ENCODE results near the gene BZW1.

GRCh38 chr2:200850512-200851256 lies 39.0 kb downstream of the BZW1 start:
- TF ChIP-seq, protein P1, sequence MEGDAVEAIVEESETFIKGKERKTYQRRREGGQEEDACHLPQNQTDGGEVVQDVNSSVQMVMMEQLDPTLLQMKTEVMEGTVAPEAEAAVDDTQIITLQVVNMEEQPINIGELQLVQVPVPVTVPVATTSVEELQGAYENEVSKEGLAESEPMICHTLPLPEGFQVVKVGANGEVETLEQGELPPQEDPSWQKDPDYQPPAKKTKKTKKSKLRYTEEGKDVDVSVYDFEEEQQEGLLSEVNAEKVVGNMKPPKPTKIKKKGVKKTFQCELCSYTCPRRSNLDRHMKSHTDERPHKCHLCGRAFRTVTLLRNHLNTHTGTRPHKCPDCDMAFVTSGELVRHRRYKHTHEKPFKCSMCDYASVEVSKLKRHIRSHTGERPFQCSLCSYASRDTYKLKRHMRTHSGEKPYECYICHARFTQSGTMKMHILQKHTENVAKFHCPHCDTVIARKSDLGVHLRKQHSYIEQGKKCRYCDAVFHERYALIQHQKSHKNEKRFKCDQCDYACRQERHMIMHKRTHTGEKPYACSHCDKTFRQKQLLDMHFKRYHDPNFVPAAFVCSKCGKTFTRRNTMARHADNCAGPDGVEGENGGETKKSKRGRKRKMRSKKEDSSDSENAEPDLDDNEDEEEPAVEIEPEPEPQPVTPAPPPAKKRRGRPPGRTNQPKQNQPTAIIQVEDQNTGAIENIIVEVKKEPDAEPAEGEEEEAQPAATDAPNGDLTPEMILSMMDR (IDR thresholded peaks at IDR 0.05 in 2 of 3, conservative IDR thresholded peaks at IDR 0.05 in 1 of 3; ENCODE audit: borderline replicate concordance in 1 of 3, insufficient read depth in 1 of 3, low read depth in 2 of 3, low read length in 2 of 3): no peak
- TF ChIP-seq, protein P2, sequence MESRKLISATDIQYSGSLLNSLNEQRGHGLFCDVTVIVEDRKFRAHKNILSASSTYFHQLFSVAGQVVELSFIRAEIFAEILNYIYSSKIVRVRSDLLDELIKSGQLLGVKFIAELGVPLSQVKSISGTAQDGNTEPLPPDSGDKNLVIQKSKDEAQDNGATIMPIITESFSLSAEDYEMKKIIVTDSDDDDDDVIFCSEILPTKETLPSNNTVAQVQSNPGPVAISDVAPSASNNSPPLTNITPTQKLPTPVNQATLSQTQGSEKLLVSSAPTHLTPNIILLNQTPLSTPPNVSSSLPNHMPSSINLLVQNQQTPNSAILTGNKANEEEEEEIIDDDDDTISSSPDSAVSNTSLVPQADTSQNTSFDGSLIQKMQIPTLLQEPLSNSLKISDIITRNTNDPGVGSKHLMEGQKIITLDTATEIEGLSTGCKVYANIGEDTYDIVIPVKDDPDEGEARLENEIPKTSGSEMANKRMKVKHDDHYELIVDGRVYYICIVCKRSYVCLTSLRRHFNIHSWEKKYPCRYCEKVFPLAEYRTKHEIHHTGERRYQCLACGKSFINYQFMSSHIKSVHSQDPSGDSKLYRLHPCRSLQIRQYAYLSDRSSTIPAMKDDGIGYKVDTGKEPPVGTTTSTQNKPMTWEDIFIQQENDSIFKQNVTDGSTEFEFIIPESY (IDR thresholded peaks at IDR 0.05; ENCODE audit: extremely low read depth, insufficient replicate concordance, low read length): no peak
- TF ChIP-seq POLR2AphosphoS5 (IDR thresholded peaks at IDR 0.05; ENCODE audit: low read depth, low read length): peak; percentile 60
- TF ChIP-seq MAX (IDR thresholded peaks at IDR 0.05): no peak
- TF ChIP-seq POLR2A (IDR thresholded peaks at IDR 0.05; ENCODE audit: borderline replicate concordance, extremely low read depth, insufficient read depth, insufficient read length): no peak
- TF ChIP-seq ZNF274 (IDR thresholded peaks at IDR 0.05; ENCODE audit: low read depth, low read length): no peak
